Raji (cell line): ENCODE measurements around the gene ACOX1.

Experiments used
- POLR2A ChIP-seq: IDR thresholded peaks from 2 replicates; pipeline ENCODE4 v1.6.1; 2011; ENCODE audit warnings: low read depth, low read length, control low read depth; ENCODE audit not compliant: insufficient read depth

ACOX1 gene

DNA sequence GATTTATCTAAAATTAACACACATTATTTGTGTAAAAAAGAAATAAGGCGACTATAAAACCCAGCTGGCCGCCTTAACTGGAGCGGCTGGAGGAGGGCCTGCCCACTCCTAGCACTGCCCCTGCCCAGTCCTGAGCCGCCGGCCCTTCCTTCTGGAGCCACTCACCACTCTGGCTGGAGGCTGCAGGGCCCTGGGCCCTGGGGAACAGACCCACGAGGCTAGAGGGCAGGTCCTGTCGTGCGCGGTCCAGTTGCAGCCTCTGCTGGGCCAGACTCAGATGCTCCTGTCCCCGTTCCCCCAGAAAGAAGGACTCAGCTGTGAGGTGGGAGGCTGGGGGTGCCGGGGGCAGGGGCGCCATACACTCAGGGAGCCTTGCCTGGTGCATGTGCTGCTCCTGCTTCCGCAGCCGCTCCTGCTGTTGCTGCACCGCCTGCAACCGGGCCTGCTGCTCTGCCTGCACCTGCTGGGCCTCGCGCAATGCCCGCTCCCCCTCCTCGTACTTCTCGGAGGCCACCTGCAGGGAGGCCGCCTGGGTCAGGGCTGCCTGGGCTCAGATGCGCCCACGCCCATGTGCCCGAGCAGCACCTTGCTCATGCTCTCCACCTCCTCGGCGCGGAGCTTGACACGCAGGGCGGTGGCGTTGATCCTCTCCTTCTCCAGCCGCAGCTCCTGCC is 65.3 kb downstream of the ACOX1 start:
- no peak for TF ChIP-seq POLR2A

GRCh38 chr17:75910699-75911098 is 68.3 kb downstream of the ACOX1 start:
- no peak for TF ChIP-seq POLR2A

DNA sequence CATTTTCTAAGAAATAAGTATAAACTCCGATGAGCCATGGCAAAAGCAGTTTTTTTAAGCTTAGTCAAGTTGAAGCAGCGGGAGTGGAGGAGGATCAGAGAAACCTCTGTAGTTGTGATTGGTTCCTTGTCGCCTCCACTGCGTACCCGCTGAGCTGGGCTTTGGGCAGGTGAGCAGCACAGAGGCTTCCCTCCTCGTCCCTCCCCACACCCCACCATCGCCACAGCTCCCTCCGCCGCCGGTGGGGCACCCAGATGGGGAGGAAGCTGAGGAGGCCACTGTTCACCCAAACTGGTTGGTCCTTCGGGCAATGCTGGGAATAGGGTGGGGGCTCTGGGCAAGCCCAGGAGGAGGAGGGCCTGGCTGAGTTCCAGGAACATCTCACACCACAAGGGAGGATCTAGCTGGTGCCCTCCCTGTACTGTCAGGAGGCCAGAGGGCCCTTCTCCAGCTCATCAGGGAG is 69.1 kb downstream of the ACOX1 start:
- no peak for TF ChIP-seq POLR2A

- TF ChIP-seq POLR2A: no peak
These were observed 69.7 kb downstream of the ACOX1 start for GRCh38 chr17:75909051-75909811.

GRCh38 chr17:75908201-75908600 is 70.8 kb downstream of the ACOX1 start:
- no peak for TF ChIP-seq POLR2A

- TF ChIP-seq POLR2A: no peak
These were observed 72.7 kb downstream of the ACOX1 start for GRCh38 chr17:75906143-75906884.

- peak; percentile 85 for TF ChIP-seq POLR2A
These were observed 74.0 kb downstream of the ACOX1 start, which contains the start of gene MRPL38 for GRCh38 chr17:75904749-75905521. Gene MRPL38 (minus strand): TSS chr17:75904884. CDS start chr17:75904875, 9 bp downstream.

GRCh38 chr17:75902406-75902805 is 76.6 kb downstream of the ACOX1 start:
- TF ChIP-seq POLR2A: no peak

DNA sequence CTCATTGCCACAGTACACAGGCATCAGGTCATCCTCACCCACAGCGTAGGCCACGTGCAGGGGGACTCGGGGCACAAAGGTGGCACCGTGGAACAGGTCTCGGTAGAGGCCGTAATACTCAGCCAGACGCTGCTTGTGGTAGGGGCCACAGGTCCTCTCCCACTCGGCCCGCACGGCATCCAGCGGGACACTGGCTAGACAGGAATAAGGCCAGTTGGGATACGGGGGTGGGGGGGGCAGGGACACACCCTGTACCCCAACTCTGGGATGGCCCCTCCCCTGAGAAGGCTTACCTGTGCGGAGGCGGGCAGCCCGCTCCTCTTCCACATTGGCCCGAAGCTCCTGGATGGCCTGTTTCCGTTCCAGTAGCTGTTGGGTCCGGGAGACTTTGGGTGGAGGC is 77.2 kb downstream of the ACOX1 start:
- no peak for TF ChIP-seq POLR2A

GRCh38 chr17:75900691-75901533 is 78.1 kb downstream of the ACOX1 start:
- no peak for TF ChIP-seq POLR2A

GRCh38 chr17:75899767-75900468 is 79.0 kb downstream of the ACOX1 start:
- TF ChIP-seq POLR2A: no peak

- TF ChIP-seq POLR2A: no peak
These were observed 79.6 kb downstream of the ACOX1 start for GRCh38 chr17:75899353-75899752.

GRCh38 chr17:75898791-75899190 is 80.2 kb downstream of the ACOX1 start:
- TF ChIP-seq POLR2A: no peak
